Activated CD4-positive, alpha-beta memory T cell treated with anti-CD3 and anti-CD28 coated beads for 36 hours (primary cell): Measurements from ENCODE around the gene ACOT7. TPM values are rescaled to one million over a fixed set of nuclear protein-coding genes. Genes with fewer than 3 reads are reported as not detected.
"Not testable (repeated sequence)": the region's sequence is repeated elsewhere in the genome, so short reads cannot be mapped to it uniquely, and the experiment has no call there.

ENCODE experiments used
- CTCF ChIA-PET: fragments of 350-600 bp; sonication (Branson Sonifier 250); formaldehyde crosslinking; loops from one replicate; lab custom pipeline; 2021; ENCODE audit warnings: antibody characterized with exemption, inconsistent platforms; lab: Charles Lee
- POLR2A ChIA-PET: fragments of 350-600 bp; sonication (Branson Sonifier 250); formaldehyde crosslinking; loops from one replicate; lab custom pipeline; 2021; ENCODE audit warnings: antibody characterized with exemption; lab: Charles Lee
- DNase-seq: peaks from one replicate; pipeline ENCODE4 v3.0.0-alpha.2; 2020
- H3K27ac Mint-ChIP-seq: one replicate; pipeline ENCODE4 v1.8.0; 2021; ENCODE audit warnings: mixed read lengths
- H3K27me3 Mint-ChIP-seq: one replicate; pipeline ENCODE4 v1.8.0; 2021; ENCODE audit warnings: mixed read lengths
- H3K36me3 Mint-ChIP-seq: one replicate; pipeline ENCODE4 v1.8.0; 2021; ENCODE audit warnings: mixed read lengths
- H3K4me1 Mint-ChIP-seq: one replicate; pipeline ENCODE4 v1.8.0; 2021; ENCODE audit warnings: low read depth, mixed read lengths
- H3K4me3 Mint-ChIP-seq: one replicate; pipeline ENCODE4 v1.8.0; 2021; ENCODE audit warnings: mild to moderate bottlenecking, mixed read lengths
- H3K9me3 Mint-ChIP-seq: one replicate; pipeline ENCODE4 v1.8.0; 2021; ENCODE audit warnings: mixed read lengths
- intact Hi-C: fragments of 100-400 bp; cut with micrococcal nuclease; formaldehyde crosslinking; loops from one replicate; pipeline ENCODE4 v1.15.1; 2023
- total RNA-seq, 2 experiments: library from RNA; stranded (reverse); gene quantifications; one replicate each; pipeline ENCODE4 v1.2.3, GENCODE V29; 2021

The ACOT7 gene
- total RNA-seq, 2 experiments from 2014 or later, result 93.8 to 94.6 TPM

- intact Hi-C loops, result no loop called here
- no peaks in the 10 kb centered on the region for H3K4me1 Mint-ChIP-seq
- H3K9me3 Mint-ChIP-seq, result no peaks in the 10 kb centered on the region
- no peak for DNase-seq
- ChIA-PET CTCF (no interaction called here), POLR2A (no interaction called here)
- H3K4me3 Mint-ChIP-seq, result no peak overlapping the region
- no peak overlapping the region for H3K27ac Mint-ChIP-seq
- peaks cover 3% of the 10 kb centered on the region for H3K36me3 Mint-ChIP-seq
- H3K27me3 Mint-ChIP-seq, result no peaks in the 10 kb centered on the region
These were observed 83.3 kb downstream of the ACOT7 start for GRCh38 chr1:6310116-6310848.

- Mint-ChIP-seq H3K36me3 (peaks cover 3% of the 10 kb centered on the region), H3K27me3 (no peaks in the 10 kb centered on the region), H3K27ac (no peak overlapping the region), H3K4me1 (no peaks in the 10 kb centered on the region), H3K9me3 (no peaks in the 10 kb centered on the region), H3K4me3 (no peak overlapping the region)
- ChIA-PET POLR2A (no interaction called here), CTCF (no interaction called here)
- intact Hi-C loops, result no loop called here
- no peak for DNase-seq
These were observed 84.0 kb downstream of the ACOT7 start for GRCh38 chr1:6309564-6309963.

- intact Hi-C loops, result no loop called here
- H3K4me3 Mint-ChIP-seq, result no peak overlapping the region
- POLR2A ChIA-PET, result no interaction called here
- no peaks in the 10 kb centered on the region for H3K4me1 Mint-ChIP-seq
- DNase-seq, result no peak
- no peaks in the 10 kb centered on the region for H3K27me3 Mint-ChIP-seq
- no peaks in the 10 kb centered on the region for H3K9me3 Mint-ChIP-seq
- CTCF ChIA-PET, result no interaction called here
- H3K27ac Mint-ChIP-seq, result no peak overlapping the region
- peaks cover 3% of the 10 kb centered on the region for H3K36me3 Mint-ChIP-seq
These were observed 85.1 kb downstream of the ACOT7 start for GRCh38 chr1:6308449-6308848.

- H3K9me3 Mint-ChIP-seq, CTCF ChIA-PET, H3K27me3 Mint-ChIP-seq, intact Hi-C loops, H3K4me3 Mint-ChIP-seq, H3K4me1 Mint-ChIP-seq, DNase-seq, POLR2A ChIA-PET, H3K36me3 Mint-ChIP-seq, H3K27ac Mint-ChIP-seq: not testable (repeated sequence)
These were observed 85.9 kb downstream of the ACOT7 start for GRCh38 chr1:6307682-6308081.

GRCh38 chr1:6307099-6307498, 86.5 kb downstream of the ACOT7 start:
- no peaks in the 10 kb centered on the region for H3K4me1 Mint-ChIP-seq
- no peak overlapping the region for H3K27ac Mint-ChIP-seq
- no peaks in the 10 kb centered on the region for H3K27me3 Mint-ChIP-seq
- intact Hi-C loops, result no loop called here
- no peaks in the 10 kb centered on the region for H3K9me3 Mint-ChIP-seq
- no peak for DNase-seq
- H3K4me3 Mint-ChIP-seq, result no peak overlapping the region
- peaks cover 3% of the 10 kb centered on the region for H3K36me3 Mint-ChIP-seq
- ChIA-PET CTCF (no interaction called here), POLR2A (no interaction called here)

- H3K9me3 Mint-ChIP-seq, result no peaks in the 10 kb centered on the region
- no peak overlapping the region for H3K27ac Mint-ChIP-seq
- DNase-seq, result no peak
- no peaks in the 10 kb centered on the region for H3K27me3 Mint-ChIP-seq
- H3K4me1 Mint-ChIP-seq, result no peaks in the 10 kb centered on the region
- H3K4me3 Mint-ChIP-seq, result no peak overlapping the region
- intact Hi-C loops, result no loop called here
- ChIA-PET POLR2A (no interaction called here), CTCF (no interaction called here)
- peaks cover 5% of the 10 kb centered on the region for H3K36me3 Mint-ChIP-seq
These were observed 90.1 kb downstream of the ACOT7 start for GRCh38 chr1:6303397-6304012.

GRCh38 chr1:6302568-6302967, 91.0 kb downstream of the ACOT7 start:
- Mint-ChIP-seq H3K27me3 (no peaks in the 10 kb centered on the region), H3K4me1 (no peaks in the 10 kb centered on the region), H3K36me3 (peaks cover 5% of the 10 kb centered on the region), H3K9me3 (no peaks in the 10 kb centered on the region), H3K4me3 (no peak overlapping the region), H3K27ac (no peak overlapping the region)
- DNase-seq, result no peak
- ChIA-PET CTCF (no interaction called here), POLR2A (no interaction called here)
- intact Hi-C loops, result no loop called here

- Mint-ChIP-seq H3K4me3 (no peak overlapping the region), H3K9me3 (no peaks in the 10 kb centered on the region), H3K36me3 (peaks cover 5% of the 10 kb centered on the region), H3K27ac (no peak overlapping the region), H3K4me1 (no peaks in the 10 kb centered on the region), H3K27me3 (no peaks in the 10 kb centered on the region)
- intact Hi-C loops, result no loop called here
- CTCF ChIA-PET, result no interaction called here
- no peak for DNase-seq
- POLR2A ChIA-PET, result no interaction called here
These were observed 92.0 kb downstream of the ACOT7 start for GRCh38 chr1:6301526-6301925.

- ChIA-PET POLR2A (no interaction called here), CTCF (no interaction called here)
- Mint-ChIP-seq H3K36me3 (peaks cover 2% of the 10 kb centered on the region), H3K27me3 (no peaks in the 10 kb centered on the region), H3K9me3 (no peaks in the 10 kb centered on the region), H3K4me1 (no peaks in the 10 kb centered on the region), H3K27ac (no peak overlapping the region), H3K4me3 (no peak overlapping the region)
- intact Hi-C loops, result no loop called here
- no peak for DNase-seq
These were observed 93.1 kb downstream of the ACOT7 start for GRCh38 chr1:6300342-6301048.

- no peak for DNase-seq
- Mint-ChIP-seq H3K4me1 (no peaks in the 10 kb centered on the region), H3K36me3 (peaks cover 4% of the 10 kb centered on the region), H3K27ac (no peak overlapping the region), H3K27me3 (no peaks in the 10 kb centered on the region), H3K4me3 (no peak overlapping the region), H3K9me3 (no peaks in the 10 kb centered on the region)
- intact Hi-C loops, result no loop called here
- ChIA-PET POLR2A (no interaction called here), CTCF (no interaction called here)
These were observed 93.9 kb downstream of the ACOT7 start for GRCh38 chr1:6299557-6300165.

GRCh38 chr1:6298940-6299465, 94.6 kb downstream of the ACOT7 start:
- CTCF ChIA-PET, result no interaction called here
- Mint-ChIP-seq H3K9me3 (no peaks in the 10 kb centered on the region), H3K27ac (no peak overlapping the region), H3K4me1 (no peaks in the 10 kb centered on the region), H3K27me3 (no peaks in the 10 kb centered on the region), H3K36me3 (peaks cover 5% of the 10 kb centered on the region), H3K4me3 (no peak overlapping the region)
- no peak for DNase-seq
- POLR2A ChIA-PET, result no interaction called here
- intact Hi-C loops, result no loop called here

GRCh38 chr1:6298530-6298929, 95.0 kb downstream of the ACOT7 start:
- intact Hi-C loops, result no loop called here
- Mint-ChIP-seq H3K9me3 (no peaks in the 10 kb centered on the region), H3K27me3 (no peaks in the 10 kb centered on the region), H3K27ac (no peak overlapping the region), H3K36me3 (peaks cover 6% of the 10 kb centered on the region), H3K4me1 (no peaks in the 10 kb centered on the region), H3K4me3 (no peak overlapping the region)
- ChIA-PET POLR2A (no interaction called here), CTCF (no interaction called here)
- no peak for DNase-seq
